HG03342 (cell line): ENCODE data around the gene RIMBP2.

Experiments used
- ATAC-seq: cut with Tn5 transposase; IDR thresholded peaks from one replicate; pipeline ENCODE4 v1.9.1; 2021; ENCODE audit warnings: mild to moderate bottlenecking, moderate library complexity; ENCODE audit not compliant: unreplicated experiment

Gene RIMBP2

GRCh38 chr12:130433834-130434233 lies 282.3 kb downstream of the RIMBP2 start:
- no peak for ATAC-seq

GRCh38 chr12:130433411-130433810 lies 282.7 kb downstream of the RIMBP2 start:
- ATAC-seq = no peak

- no peak for ATAC-seq
Observed at GRCh38 chr12:130431176-130431575, 284.9 kb downstream of the RIMBP2 start.

DNA sequence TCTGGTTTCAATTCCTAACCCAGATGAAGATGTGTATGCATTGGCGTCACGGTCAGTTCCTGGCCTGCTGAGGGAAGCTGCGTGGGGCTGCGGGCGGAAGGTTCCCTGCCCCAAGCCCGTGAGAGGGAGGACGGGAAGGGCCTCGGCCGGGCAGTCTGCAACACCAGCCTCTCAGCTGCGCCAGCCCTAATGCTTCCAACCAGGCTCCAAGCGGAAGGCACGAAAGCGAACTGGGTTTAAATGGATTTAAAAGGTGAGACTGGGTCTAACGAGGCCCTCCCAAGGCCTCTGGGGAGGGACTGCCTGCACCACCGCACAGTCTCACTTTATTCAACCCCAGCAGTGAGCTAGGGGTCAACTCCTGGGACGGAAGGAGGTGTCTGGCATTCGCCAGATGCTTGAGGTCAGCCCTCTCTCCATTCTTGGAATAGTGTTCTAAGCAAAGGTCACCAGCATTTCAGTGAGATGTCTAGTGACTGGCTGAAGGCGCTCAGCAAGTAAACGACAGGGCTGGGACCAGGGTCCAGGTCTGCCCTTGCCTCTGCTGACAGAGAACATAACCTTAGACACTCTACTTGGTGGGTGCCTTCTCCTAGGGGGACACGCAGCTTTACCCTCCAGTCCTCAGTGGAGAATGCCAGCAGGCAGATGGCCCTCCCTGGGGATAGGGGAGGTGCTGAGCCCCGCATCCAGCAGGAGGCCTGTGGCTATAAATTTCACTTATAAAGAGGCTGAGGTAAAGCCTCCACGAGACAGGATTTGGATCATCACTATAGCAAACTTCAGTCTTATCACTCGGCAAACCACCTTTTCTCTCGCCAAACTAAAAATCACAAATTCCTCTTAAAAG lies 286.2 kb downstream of the RIMBP2 start:
- no peak for ATAC-seq

- ATAC-seq = no peak
Observed at GRCh38 chr12:130428116-130428515, 288.0 kb downstream of the RIMBP2 start.

- ATAC-seq = no peak
Observed at GRCh38 chr12:130427381-130427887, 288.7 kb downstream of the RIMBP2 start.

- no peak for ATAC-seq
Observed at GRCh38 chr12:130425698-130426245, 290.3 kb downstream of the RIMBP2 start.

- ATAC-seq = no peak
Observed at GRCh38 chr12:130424858-130425697, 291.0 kb downstream of the RIMBP2 start.

GRCh38 chr12:130423991-130424857 lies 291.9 kb downstream of the RIMBP2 start:
- ATAC-seq = no peak

DNA sequence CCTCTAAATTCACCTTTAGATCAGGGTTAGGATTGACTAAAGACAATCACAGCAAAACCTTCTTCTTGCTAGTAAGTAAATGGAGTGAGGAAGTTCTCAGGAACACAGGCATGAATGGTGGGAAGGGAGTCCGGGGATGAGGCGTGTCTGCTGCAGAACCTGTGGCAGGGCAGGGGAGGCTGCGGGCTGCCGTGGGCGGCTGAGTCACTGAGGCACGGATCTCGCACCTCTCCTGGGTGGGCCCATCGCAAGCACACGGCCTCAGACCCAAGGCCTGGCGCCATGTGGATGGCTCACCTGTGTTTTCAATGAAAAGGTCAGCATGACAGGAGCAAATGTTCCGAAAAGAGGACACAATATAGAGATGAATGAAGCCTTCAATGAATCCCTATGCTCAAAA lies 293.0 kb downstream of the RIMBP2 start:
- no peak for ATAC-seq

- ATAC-seq = no peak
Observed at GRCh38 chr12:130422676-130423075, 293.4 kb downstream of the RIMBP2 start.

GRCh38 chr12:130421896-130422295 lies 294.2 kb downstream of the RIMBP2 start:
- no peak for ATAC-seq

DNA sequence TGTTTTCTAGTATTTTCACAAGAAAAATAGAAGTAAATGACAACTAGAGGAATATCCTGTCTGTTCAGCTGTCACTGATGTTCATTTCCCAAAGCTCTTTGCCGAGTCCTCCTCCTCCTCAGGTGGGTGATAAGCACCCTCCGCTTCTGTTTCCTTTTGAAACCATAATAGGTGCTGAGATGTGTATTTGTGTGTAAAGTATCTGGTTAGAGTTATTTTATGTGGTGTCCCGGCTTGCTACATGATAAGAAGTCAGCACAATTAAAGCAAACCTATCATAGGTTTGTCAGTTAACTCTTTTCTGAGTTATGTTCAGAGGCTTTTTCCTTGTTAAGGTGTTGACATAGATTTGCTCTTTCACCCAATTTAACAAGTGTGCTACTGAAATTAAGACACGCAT lies 296.0 kb downstream of the RIMBP2 start:
- no peak for ATAC-seq

- ATAC-seq = no peak
Observed at GRCh38 chr12:130419116-130419515, 297.0 kb downstream of the RIMBP2 start.

DNA sequence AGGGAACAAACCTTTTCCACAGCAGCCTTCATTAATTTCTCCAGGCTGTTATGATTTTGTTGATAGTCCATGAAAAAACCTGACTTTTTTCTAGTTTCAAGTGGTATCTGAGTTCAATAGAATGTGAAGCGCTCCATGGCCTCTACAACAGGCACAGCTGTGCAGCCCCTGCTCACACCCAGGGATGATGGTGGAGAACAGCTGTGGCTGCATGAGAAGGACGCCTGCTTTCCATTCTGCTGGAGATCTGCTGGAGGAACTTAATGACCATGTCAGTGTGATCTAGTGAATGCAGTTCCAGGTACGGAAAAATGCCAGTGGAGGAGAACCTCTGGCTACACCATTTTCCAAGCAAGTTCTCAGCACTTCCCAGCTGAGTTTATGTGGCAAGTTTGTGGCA lies 297.8 kb downstream of the RIMBP2 start:
- ATAC-seq = no peak

DNA sequence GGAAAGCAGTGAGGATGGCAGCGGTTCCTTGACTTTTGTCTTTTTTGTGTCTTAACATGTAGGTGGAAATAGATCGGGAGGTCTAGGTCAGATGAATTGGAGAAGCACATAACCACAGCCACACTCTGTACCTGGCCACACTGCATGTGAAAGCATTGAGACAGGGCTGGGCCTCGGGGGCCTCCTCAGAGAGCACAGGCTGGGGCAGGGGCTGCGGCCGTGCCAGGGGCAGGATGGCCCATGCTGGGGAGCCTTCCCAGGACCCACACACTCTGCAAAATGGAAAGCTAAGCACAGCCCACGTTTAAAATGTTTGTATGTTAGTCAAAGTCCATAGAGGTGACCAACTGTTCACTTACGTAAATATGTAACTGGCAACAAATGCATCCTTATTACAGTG lies 301.7 kb downstream of the RIMBP2 start:
- ATAC-seq = no peak

DNA sequence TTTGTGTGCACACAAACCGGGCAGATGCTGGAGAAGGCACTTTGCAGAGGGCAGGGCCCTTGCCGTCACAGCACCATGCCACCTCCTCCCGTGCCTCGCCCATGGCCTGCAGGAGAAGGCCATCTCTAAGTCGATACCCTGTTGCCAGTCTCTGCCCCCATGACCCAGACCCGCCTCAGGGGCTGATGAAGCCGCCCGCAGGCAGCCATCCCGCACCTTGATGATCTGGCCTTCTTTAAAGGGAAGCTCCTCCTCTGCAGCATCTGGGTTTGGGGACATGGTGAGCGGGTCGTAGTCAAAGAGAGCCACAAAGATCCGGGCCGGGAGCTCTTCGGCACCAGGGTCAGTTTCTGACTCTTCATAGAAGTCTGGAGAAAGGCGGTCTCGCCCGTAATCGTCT lies 302.2 kb downstream of the RIMBP2 start:
- ATAC-seq = no peak

DNA sequence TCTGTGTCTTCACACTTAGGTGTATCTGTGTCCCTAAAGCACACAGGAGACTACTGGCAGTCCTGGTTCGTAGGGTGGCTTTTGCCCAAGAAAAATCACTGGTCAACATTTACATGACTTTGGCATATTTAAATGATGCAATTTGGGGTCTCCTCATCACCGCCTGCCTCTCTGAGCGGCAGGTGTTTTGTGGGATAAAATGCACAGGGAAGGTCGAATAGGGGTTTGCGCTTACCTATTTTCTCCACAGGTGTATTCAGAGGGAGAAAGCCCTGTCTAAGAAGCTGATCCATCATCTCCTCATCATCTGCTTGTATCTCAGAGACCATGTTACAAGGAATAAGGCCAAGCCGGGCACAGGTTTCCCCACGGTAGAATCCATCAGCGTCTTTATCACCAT lies 303.7 kb downstream of the RIMBP2 start:
- no peak for ATAC-seq

DNA sequence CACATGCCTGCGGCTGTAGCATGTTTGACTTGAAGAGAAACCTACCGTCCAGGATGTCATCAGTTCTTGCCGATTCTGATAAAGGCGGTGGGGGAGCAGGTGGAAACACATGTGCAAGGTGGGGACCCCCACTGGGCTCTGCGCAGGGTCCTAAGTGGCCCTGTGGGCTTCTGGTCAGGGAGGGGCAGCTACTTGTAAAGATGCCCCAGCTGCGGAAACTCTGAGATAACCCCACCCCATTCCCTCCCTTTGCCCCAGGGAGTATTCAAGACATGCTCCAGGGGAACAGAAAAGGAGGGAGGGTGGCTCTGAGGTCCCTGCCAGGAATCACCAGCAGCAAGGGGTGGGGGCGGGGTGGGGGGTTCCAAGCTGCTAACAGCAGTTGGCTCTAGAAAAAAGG lies 310.8 kb downstream of the RIMBP2 start:
- ATAC-seq = no peak

GRCh38 chr12:130401703-130402102 lies 314.4 kb downstream of the RIMBP2 start:
- ATAC-seq = no peak
